GM12878 (cell line): ENCODE measurements around the gene SCN5A. TPM values are rescaled to one million over a fixed set of nuclear protein-coding genes. Genes with fewer than 3 reads are reported as not detected.
A peak's percentile ranks its signal among the peaks of the same experiment; 100 is the strongest.

ENCODE experiments used
- ATF7 ChIP-seq: fragments of 450-650 bp; IDR thresholded peaks from 2 replicates; pipeline ENCODE4 v1.6.1; 2016; ENCODE audit warnings: low read depth, mild to moderate bottlenecking
- BRCA1 ChIP-seq: IDR thresholded peaks from 2 replicates; pipeline ENCODE4 v1.6.1; 2011; ENCODE audit warnings: low read depth, low read length, improper control_type of control experiment
- CHD1 ChIP-seq: IDR thresholded peaks from 2 replicates; pipeline ENCODE4 v1.6.1; 2012; ENCODE audit warnings: low read depth, low read length, improper control_type of control experiment
- EED ChIP-seq: sonication (generic); IDR thresholded peaks from 2 replicates; pipeline ENCODE4 v1.6.1; 2016; ENCODE audit warnings: antibody characterized with exemption, low read depth
- FOS ChIP-seq: IDR thresholded peaks from 3 replicates; pipeline ENCODE4 v1.6.1; 2011; ENCODE audit warnings: borderline replicate concordance; ENCODE audit not compliant: insufficient read length; ENCODE audit errors: extremely low read depth
- HCFC1 ChIP-seq: fragments of 150-350 bp; IDR thresholded peaks from 2 replicates; pipeline ENCODE4 v1.6.1; 2014; ENCODE audit warnings: low read length
- IKZF2 ChIP-seq, 2 experiments: fragments of 450-650 bp; IDR thresholded peaks; 2 replicates each; pipeline ENCODE4 v1.6.1; 2017; ENCODE audit warnings: mild to moderate bottlenecking in 2 of 2, moderate library complexity in 2 of 2
- JUND ChIP-seq: IDR thresholded peaks from 2 replicates; pipeline ENCODE4 v1.6.1; 2012; ENCODE audit warnings: low read depth, mild to moderate bottlenecking, low read length, improper control_type of control experiment, moderate library complexity
- MEF2A ChIP-seq: IDR thresholded peaks from 2 replicates; pipeline ENCODE4 v1.6.1; 2011; ENCODE audit warnings: low read depth, mild to moderate bottlenecking, low read length, moderate library complexity; ENCODE audit not compliant: insufficient read depth
- NFXL1 ChIP-seq: fragments of 450-650 bp; IDR thresholded peaks from 2 replicates; pipeline ENCODE4 v1.6.1; 2017; ENCODE audit warnings: antibody characterized with exemption, mild to moderate bottlenecking, borderline replicate concordance
- NR2C1 ChIP-seq: fragments of 450-650 bp; IDR thresholded peaks from 2 replicates; pipeline ENCODE4 v1.6.1; 2017; ENCODE audit warnings: antibody characterized with exemption, mild to moderate bottlenecking, moderate library complexity
- NR2F1 ChIP-seq: fragments of 450-650 bp; conservative IDR thresholded peaks from 2 replicates; pipeline ENCODE4 v1.6.1; 2017; ENCODE audit warnings: mild to moderate bottlenecking
- POLR2A ChIP-seq: IDR thresholded peaks from 2 replicates; pipeline ENCODE4 v1.6.1; 2011; ENCODE audit warnings: low read depth, mild to moderate bottlenecking, low read length
- RCOR1 ChIP-seq: conservative IDR thresholded peaks from 2 replicates; pipeline ENCODE4 v1.6.1; 2012; ENCODE audit warnings: low read depth, low read length, improper control_type of control experiment
- STAT3 ChIP-seq: IDR thresholded peaks from 2 replicates; pipeline ENCODE4 v1.6.1; 2011; ENCODE audit warnings: low read depth, low read length, improper control_type of control experiment
- SUZ12 ChIP-seq: fragments of 200-600 bp; sonication (generic); IDR thresholded peaks from one replicate; pipeline ENCODE4 v1.6.1; 2018; ENCODE audit warnings: antibody characterized with exemption, mild to moderate bottlenecking; ENCODE audit not compliant: unreplicated experiment
- TARDBP ChIP-seq: IDR thresholded peaks from 2 replicates; pipeline ENCODE4 v1.6.1; 2016; ENCODE audit warnings: borderline replicate concordance
- WRNIP1 ChIP-seq: IDR thresholded peaks from 2 replicates; pipeline ENCODE4 v1.6.1; 2011; ENCODE audit warnings: low read depth, low read length, improper control_type of control experiment, borderline replicate concordance
- ZBTB33 ChIP-seq: fragments of 450-650 bp; IDR thresholded peaks from 2 replicates; pipeline ENCODE4 v1.6.1; 2017; ENCODE audit warnings: mild to moderate bottlenecking
- ZNF24 ChIP-seq: fragments of 450-650 bp; IDR thresholded peaks from 2 replicates; pipeline ENCODE4 v1.6.1; 2017; ENCODE audit warnings: antibody characterized with exemption, mild to moderate bottlenecking
- polyA plus RNA-seq, 11 experiments: library from polyadenylated mRNA; depleted of rRNA in 4 of 11; unstranded in 6 of 11; stranded (reverse) in 5 of 11; fragments of >200 nt; fragmentation: Nextera tagmentation in 4 of 11; fragmentation: Illumina TruSeq in 1 of 11; extraction: Ambion mirVana in 4 of 11; extraction: Trizol in 1 of 11; gene quantifications; 1 replicate in 1 of 11; 2 replicates in 10 of 11; pipeline versions ENCODE4 v1.2.1 to v1.2.3, GENCODE V29; 2011 to 2016; ENCODE audit warnings: inconsistent platforms in 2 of 11, missing spikeins in 2 of 11, low read depth in 1 of 11
- total RNA-seq, 4 experiments: library from RNA; depleted of rRNA in 3 of 4; stranded (reverse); fragments of >200 nt in 3 of 4; fragmentation: Illumina TruSeq in 1 of 4; extraction: Trizol in 1 of 4; gene quantifications; 2 replicates each; pipeline versions ENCODE4 v1.2.1 to v1.2.3, GENCODE V29; 2013 to 2021
- TF ChIP-seq, protein P1 (sequence below): IDR thresholded peaks from 2 replicates; pipeline ENCODE4 v1.6.1; 2012; ENCODE audit warnings: low read depth, low read length, improper control_type of control experiment
- TF ChIP-seq, protein P2 (sequence below): IDR thresholded peaks from 2 replicates; pipeline ENCODE4 v1.6.1; 2012; ENCODE audit warnings: improper control_type of control experiment, low read depth, low read length; ENCODE audit not compliant: insufficient replicate concordance

SCN5A gene
- total and polyA plus RNA-seq, 10 of the 15 experiments (the other 5 are each of a cell fraction or from before 2014, with no cell fraction given): not detected

DNA sequence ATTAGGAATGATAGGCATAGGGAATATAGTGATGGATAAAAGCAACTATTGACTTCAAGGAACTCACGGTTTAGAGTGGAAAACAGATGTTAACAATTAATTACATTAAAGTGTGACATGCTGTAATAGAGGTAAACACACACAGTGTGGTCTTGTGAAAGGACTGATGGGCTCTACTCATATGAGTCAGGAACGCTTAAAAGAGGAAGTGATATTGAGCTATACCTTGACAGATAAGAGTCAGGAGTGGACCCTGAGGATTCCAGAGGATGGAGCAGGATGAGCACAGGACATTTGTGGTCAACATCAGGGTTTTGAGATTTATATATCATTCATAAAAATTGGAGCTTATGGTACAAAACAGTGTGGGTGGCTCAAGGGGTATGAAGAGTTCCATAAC lies 142.4 kb downstream of the SCN5A start (continued):
- TF ChIP-seq BRCA1: no peak
- TF ChIP-seq ATF7: peak; percentile 70
- TF ChIP-seq ZBTB33: no peak
- TF ChIP-seq, protein P1, sequence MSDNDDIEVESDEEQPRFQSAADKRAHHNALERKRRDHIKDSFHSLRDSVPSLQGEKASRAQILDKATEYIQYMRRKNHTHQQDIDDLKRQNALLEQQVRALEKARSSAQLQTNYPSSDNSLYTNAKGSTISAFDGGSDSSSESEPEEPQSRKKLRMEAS: no peak
- no peak for TF ChIP-seq TARDBP
- no peak for TF ChIP-seq POLR2A
- TF ChIP-seq ZNF24: no peak; the same call in 1 of the 2 replicates
- TF ChIP-seq EED: peak; percentile 87
- TF ChIP-seq HCFC1: no peak
- TF ChIP-seq STAT3: no peak
- no peak for TF ChIP-seq RCOR1
- no peak for TF ChIP-seq NFXL1
- TF ChIP-seq, protein P2, sequence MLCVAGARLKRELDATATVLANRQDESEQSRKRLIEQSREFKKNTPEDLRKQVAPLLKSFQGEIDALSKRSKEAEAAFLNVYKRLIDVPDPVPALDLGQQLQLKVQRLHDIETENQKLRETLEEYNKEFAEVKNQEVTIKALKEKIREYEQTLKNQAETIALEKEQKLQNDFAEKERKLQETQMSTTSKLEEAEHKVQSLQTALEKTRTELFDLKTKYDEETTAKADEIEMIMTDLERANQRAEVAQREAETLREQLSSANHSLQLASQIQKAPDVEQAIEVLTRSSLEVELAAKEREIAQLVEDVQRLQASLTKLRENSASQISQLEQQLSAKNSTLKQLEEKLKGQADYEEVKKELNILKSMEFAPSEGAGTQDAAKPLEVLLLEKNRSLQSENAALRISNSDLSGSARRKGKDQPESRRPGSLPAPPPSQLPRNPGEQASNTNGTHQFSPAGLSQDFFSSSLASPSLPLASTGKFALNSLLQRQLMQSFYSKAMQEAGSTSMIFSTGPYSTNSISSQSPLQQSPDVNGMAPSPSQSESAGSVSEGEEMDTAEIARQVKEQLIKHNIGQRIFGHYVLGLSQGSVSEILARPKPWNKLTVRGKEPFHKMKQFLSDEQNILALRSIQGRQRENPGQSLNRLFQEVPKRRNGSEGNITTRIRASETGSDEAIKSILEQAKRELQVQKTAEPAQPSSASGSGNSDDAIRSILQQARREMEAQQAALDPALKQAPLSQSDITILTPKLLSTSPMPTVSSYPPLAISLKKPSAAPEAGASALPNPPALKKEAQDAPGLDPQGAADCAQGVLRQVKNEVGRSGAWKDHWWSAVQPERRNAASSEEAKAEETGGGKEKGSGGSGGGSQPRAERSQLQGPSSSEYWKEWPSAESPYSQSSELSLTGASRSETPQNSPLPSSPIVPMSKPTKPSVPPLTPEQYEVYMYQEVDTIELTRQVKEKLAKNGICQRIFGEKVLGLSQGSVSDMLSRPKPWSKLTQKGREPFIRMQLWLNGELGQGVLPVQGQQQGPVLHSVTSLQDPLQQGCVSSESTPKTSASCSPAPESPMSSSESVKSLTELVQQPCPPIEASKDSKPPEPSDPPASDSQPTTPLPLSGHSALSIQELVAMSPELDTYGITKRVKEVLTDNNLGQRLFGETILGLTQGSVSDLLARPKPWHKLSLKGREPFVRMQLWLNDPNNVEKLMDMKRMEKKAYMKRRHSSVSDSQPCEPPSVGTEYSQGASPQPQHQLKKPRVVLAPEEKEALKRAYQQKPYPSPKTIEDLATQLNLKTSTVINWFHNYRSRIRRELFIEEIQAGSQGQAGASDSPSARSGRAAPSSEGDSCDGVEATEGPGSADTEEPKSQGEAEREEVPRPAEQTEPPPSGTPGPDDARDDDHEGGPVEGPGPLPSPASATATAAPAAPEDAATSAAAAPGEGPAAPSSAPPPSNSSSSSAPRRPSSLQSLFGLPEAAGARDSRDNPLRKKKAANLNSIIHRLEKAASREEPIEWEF: no peak
- no peak for TF ChIP-seq NR2C1
- TF ChIP-seq MEF2A: no peak
- TF ChIP-seq JUND: peak; percentile 87
- TF ChIP-seq NR2F1: 0 out of 2 replicates have a peak, but pooled peaks have one; percentile 20
- TF ChIP-seq IKZF2 (IDR thresholded peaks at IDR 0.05): peak; percentile 95 to 96
- no peak for TF ChIP-seq CHD1
- no peak for TF ChIP-seq SUZ12
- TF ChIP-seq FOS: no peak
- TF ChIP-seq WRNIP1: no peak
